Measurements from ENCODE around the gene TLR4.

The TLR4 gene

GRCh38 chr9:117687532-117687931 lies 16.7 kb upstream of the TLR4 start:
- Histone ChIP-seq H2AFZ (ENCODE audit: low read depth, low read length) (no peak overlapping the region), H3K27me3 (ENCODE audit: low read depth, low read length) (peaks cover 17% of the 10 kb centered on the region), H3K27ac (ENCODE audit: low read length) (no peak overlapping the region), H3K4me3 (ENCODE audit: low read length) (no peak overlapping the region), H3K9ac (ENCODE audit: low read length) (no peak overlapping the region), H3K36me3 (replicated peaks; ENCODE audit: low read depth, low read length) (no peaks in the 10 kb centered on the region), H3K4me2 (ENCODE audit: low read length) (no peak overlapping the region), H3K79me2 (ENCODE audit: low read length) (no peaks in the 10 kb centered on the region), H4K20me1 (ENCODE audit: insufficient read depth, low read length) (no peaks in the 10 kb centered on the region), H3K4me1 (ENCODE audit: low read length) (peaks cover 9% of the 10 kb centered on the region), H3K9me3 (ENCODE audit: insufficient read depth, low read length) (no peaks in the 10 kb centered on the region)
- TF ChIP-seq EZH2phosphoT487 (IDR thresholded peaks at IDR 0.05; ENCODE audit: low read depth) (no peak), CTCF (IDR thresholded peaks at IDR 0.05; ENCODE audit: low read depth, low read length) (no peak)

- no peak overlapping the region for H3K27ac ChIP-seq (ENCODE audit: low read length)
- no peaks in the 10 kb centered on the region for H3K9me3 ChIP-seq (ENCODE audit: insufficient read depth, low read length)
- H3K79me2 ChIP-seq (ENCODE audit: low read length), result no peaks in the 10 kb centered on the region
- no peaks in the 10 kb centered on the region for H3K36me3 ChIP-seq (replicated peaks; ENCODE audit: low read depth, low read length)
- no peaks in the 10 kb centered on the region for H4K20me1 ChIP-seq (ENCODE audit: insufficient read depth, low read length)
- peaks cover 6% of the 10 kb centered on the region; the same call in 1 of the 2 replicates for H3K27me3 ChIP-seq (ENCODE audit: low read depth, low read length)
- no peak overlapping the region for H3K4me2 ChIP-seq (ENCODE audit: low read length)
- H3K9ac ChIP-seq (ENCODE audit: low read length), result no peak overlapping the region
- TF ChIP-seq EZH2phosphoT487 (IDR thresholded peaks at IDR 0.05; ENCODE audit: low read depth), result no peak
- TF ChIP-seq CTCF (IDR thresholded peaks at IDR 0.05; ENCODE audit: low read depth, low read length), result no peak
- no peak overlapping the region for H3K4me3 ChIP-seq (ENCODE audit: low read length)
- no peaks in the 10 kb centered on the region for H3K4me1 ChIP-seq (ENCODE audit: low read length)
- H2AFZ ChIP-seq (ENCODE audit: low read depth, low read length), result no peak overlapping the region
Observed at GRCh38 chr9:117691367-117691766, 12.8 kb upstream of the TLR4 start.

GRCh38 chr9:117696154-117696553 lies 8.0 kb upstream of the TLR4 start:
- Histone ChIP-seq H3K4me3 (ENCODE audit: low read length) (no peak overlapping the region), H3K27ac (ENCODE audit: low read length) (no peak overlapping the region), H3K9ac (ENCODE audit: low read length) (no peak overlapping the region), H3K27me3 (ENCODE audit: low read depth, low read length) (peaks cover 6% of the 10 kb centered on the region; the same call in 1 of the 2 replicates), H3K36me3 (replicated peaks; ENCODE audit: low read depth, low read length) (no peaks in the 10 kb centered on the region), H2AFZ (ENCODE audit: low read depth, low read length) (no peak overlapping the region), H3K9me3 (ENCODE audit: insufficient read depth, low read length) (no peaks in the 10 kb centered on the region), H3K4me1 (ENCODE audit: low read length) (no peaks in the 10 kb centered on the region), H4K20me1 (ENCODE audit: insufficient read depth, low read length) (no peaks in the 10 kb centered on the region), H3K79me2 (ENCODE audit: low read length) (no peaks in the 10 kb centered on the region), H3K4me2 (ENCODE audit: low read length) (no peak overlapping the region)
- TF ChIP-seq EZH2phosphoT487 (IDR thresholded peaks at IDR 0.05; ENCODE audit: low read depth), result no peak
- no peak for TF ChIP-seq CTCF (IDR thresholded peaks at IDR 0.05; ENCODE audit: low read depth, low read length)

- Histone ChIP-seq H3K4me3 (ENCODE audit: low read length) (no peak overlapping the region), H3K9ac (ENCODE audit: low read length) (no peak overlapping the region), H3K9me3 (ENCODE audit: insufficient read depth, low read length) (no peaks in the 10 kb centered on the region), H3K36me3 (replicated peaks; ENCODE audit: low read depth, low read length) (no peaks in the 10 kb centered on the region), H3K4me1 (ENCODE audit: low read length) (no peaks in the 10 kb centered on the region), H3K4me2 (ENCODE audit: low read length) (no peak overlapping the region), H4K20me1 (ENCODE audit: insufficient read depth, low read length) (no peaks in the 10 kb centered on the region), H3K27ac (ENCODE audit: low read length) (no peak overlapping the region), H3K27me3 (ENCODE audit: low read depth, low read length) (peaks cover 6% of the 10 kb centered on the region; the same call in 1 of the 2 replicates), H3K79me2 (ENCODE audit: low read length) (no peaks in the 10 kb centered on the region), H2AFZ (ENCODE audit: low read depth, low read length) (no peak overlapping the region)
- TF ChIP-seq CTCF (IDR thresholded peaks at IDR 0.05; ENCODE audit: low read depth, low read length), result no peak
- no peak for TF ChIP-seq EZH2phosphoT487 (IDR thresholded peaks at IDR 0.05; ENCODE audit: low read depth)
Observed at GRCh38 chr9:117697046-117697445, 7.2 kb upstream of the TLR4 start.

All from OCI-LY3 (cell line).